ENCODE measurements around the gene RNF149.
"Not testable (repeated sequence)": the region's sequence is repeated elsewhere in the genome, so short reads cannot be mapped to it uniquely, and the experiment has no call there.

RNF149 gene

DNA sequence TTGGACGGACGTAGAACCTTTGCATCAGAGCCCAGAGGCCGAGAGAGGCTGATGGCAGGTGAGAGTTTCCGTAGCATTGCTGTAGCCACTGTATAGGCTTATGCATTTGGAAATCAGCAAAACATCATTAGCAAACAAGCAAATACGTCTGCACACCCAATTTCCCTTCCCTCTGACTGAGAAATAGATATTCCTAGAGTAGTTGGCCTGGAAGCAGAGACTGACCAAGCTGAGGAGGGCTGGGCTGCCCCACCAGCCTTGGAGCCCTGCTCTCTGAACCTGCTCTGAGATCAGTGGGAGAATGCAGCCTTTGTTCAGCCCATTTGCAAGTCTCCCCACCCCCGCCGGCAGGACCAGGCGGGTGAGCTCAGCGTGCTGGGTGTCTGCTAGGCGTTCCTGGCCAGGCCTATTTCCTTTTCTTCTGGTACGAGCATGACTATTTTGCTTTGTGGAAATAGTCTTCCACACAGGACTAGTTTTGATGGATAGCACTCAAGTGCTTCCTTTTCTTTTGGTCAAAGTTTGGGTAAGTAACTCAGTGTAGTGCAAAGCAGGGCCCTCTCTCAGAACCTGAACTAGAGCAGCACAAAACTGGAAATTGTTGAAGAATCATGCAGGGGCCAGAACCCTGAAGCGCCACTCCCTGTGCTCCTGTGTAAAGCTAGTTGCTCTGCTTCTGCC, 21.9 kb upstream of the RNF149 start:
- DNase-seq (ENCODE audit: low spot score) = peak; percentile 30

DNA sequence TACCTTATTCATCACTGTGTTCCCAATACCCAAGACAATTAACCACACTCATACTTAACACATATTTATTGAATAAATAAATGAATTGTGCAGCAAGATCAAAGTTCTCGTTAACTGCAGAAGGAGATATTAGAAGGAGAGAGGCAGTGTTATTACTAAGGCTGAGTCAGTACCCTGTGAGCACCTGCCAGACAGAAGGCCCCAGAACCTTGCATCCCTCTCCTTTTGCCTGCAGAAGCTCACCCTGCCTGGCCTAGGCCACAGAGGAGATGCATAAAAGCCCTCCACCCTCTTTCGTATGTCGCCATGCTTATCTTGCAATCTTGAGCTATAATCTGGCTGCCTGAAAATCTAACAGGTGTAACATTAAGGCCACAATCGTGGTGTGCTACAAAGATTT, 20.5 kb upstream of the RNF149 start:
- DNase-seq (ENCODE audit: low spot score) = peak; percentile 47

DNA sequence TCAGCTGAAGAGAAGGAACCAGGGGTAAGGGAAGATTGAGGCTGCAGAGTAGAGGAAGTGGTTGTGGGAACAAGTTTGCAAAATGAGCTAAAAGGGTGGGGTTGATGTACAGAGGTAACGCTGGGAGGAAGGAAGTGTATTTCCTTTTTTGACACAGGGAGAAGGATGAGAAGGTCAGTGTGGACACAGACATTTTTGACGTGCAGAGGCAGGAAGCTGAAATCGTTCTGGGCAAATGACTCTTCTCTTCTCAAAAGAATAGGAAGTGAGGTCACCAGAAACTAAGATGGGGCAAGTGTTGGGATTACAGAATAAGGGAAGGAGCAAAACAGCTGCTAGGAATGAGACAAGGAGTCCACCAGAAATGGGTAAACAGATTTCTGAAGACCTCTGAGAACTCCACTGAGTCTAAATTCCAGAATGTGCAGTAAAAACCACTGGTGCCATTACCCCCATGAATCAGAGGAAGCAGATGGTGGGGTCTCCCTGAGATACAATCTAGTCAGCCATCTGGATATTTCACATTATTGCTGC, 20.0 kb upstream of the RNF149 start:
- peak; percentile 66 for DNase-seq (ENCODE audit: low spot score)

DNA sequence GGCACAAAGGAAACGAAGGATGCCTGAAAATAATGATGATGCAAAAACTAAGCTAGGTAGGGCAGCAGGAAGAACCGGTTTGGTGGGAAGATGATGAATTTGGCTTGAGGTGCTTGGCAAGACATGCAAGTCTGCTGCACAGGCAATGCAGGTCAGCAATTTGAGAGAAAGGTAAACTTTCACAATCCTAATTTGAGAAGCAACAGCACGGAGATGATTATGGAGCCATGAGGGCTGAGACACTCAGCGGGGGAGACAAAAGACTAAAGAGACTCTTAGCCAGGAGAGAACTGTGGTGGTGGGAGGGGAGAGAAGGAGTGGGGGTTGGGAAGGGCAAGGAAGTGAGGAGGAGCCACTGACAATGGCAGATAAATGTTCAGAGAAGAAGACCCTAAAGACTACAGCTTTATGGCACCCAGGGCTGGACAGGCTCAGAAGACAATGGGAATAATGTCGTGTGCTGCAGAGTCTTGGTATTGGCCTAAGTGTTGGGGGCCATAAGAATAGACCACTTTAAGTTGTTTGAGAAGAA, 19.4 kb upstream of the RNF149 start:
- DNase-seq (ENCODE audit: low spot score) = no peak

DNA sequence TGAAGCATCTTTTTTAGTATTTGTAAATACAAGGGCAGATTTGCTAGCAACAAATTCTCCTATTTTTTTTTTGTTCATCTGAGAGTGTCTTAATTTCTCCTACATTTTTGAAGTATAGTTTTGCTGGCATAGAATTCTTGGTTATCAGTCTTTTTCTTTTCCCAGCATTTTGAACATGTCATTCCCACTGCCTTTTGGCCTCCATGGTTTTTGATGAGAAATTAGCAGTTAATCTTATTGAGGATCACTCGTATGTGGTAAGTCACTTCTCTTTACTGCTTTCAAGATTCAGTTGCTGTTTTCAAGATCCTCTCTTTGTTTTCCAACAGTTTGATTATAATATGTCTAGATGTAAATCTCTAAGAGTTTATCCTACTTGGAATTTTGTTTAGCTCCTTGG, 16.9 kb upstream of the RNF149 start:
- no peak for DNase-seq (ENCODE audit: low spot score)

DNA sequence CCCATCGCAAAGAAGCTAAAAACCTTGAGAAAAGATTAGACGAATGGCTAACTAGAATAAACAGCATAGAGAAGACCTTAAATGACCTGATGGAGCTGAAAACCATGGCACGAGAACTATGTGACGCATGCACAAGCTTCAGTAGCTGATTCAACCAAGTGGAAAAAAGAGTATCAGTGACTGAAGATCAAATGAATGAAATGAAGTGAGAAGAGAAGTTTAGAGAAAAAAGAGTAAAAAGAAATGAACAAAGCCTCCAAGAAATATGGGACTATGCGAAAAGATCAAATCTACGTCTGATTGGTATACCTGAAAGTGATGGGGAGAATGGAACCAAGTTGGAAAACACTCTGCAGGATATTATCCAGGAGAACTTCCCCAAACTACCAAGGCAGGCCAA, 8.1 kb upstream of the RNF149 start:
- DNase-seq (ENCODE audit: low spot score) = not testable (repeated sequence)

DNA sequence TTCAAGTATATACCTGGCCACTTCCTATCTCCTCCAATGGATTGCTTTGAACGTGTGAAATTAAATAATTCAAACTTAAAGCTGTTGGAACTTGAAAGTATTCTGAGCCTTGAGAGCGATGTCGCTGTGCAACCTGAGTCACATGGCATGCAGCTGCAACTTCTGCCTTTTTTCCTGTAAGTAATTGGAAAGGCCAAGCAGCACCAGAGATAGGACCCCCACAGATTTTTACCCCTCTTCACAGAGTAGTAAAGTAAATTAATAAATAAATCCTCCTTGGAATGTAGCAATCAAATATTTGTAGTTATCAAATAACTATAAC, 3.2 kb upstream of the RNF149 start:
- no peak for DNase-seq (ENCODE audit: low spot score)

DNA sequence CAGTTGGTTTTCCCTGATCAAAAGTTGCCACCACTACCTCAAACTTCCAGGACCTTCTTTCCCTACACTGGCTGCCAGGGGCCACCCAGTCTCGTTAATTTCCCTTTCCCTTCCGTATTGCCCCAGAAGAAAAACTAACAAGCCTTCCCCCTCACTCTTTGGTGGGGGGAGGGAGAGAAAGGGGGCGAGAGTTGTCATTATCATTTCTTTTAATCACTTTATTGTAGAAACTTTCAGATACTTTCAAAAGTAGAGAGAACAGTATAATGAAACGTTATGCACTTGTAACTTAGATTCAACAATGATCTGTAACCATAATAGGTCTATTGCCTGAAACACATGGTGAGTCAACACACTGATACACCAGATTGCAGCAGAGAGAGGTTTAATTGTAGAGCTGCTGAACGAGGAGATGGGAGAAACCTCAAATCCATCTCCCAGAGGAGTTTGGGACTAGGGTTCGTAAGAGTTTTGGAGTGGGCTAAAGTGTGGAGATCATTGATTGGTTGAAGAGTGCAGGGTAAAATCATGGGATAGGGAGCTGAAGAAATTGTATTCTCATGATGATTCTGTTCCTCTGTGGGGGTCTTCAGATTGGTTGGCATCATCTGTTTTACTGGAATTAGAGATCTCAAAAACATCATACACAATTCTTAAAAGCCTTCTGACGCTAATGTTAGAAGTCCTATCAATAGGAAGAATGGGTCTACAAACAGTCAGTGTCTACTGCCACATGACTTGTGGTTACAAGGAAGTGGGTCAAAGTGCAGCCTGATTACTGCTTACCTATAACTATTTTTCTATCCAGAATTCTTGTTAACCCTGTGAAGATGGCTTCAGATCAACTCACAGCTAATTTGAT, 2.6 kb upstream of the RNF149 start:
- DNase-seq (ENCODE audit: low spot score) = peak; percentile 58

DNA sequence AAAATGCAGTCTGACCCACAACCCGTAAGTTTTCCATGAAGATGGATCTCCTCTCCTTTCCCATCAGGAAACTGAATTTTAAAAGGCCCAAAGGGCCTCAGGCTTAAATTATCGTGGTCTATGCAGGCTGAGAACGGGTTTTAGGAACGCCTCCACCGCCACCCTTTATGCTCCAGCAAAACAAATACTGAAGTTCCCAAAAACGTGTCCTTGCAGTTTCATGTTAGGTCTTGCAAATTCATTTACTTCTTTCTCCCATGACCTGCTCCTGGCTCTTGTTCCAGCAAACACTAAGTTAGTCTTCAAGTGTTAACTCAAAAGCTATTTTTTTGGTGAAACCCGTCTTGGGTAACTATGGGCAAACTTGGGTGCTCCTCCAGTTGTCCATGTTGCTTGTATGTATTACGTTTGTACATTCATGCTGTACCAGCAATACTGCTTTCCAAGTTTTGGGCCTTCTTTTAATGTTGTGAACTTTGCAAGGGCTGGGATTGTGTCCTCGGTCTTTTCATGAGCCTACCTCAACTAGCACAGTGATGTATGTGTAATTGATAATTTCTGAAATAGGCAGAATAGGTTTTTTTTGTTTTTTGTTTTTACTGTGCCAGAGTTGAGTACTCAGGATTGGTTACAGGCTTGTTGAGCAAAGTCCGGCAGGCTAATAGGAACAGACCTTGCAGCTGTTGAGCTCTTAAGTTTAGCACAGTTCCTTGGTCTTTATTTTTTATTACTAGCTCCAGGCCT, 1.8 kb upstream of the RNF149 start:
- no peak for DNase-seq (ENCODE audit: low spot score)

DNA sequence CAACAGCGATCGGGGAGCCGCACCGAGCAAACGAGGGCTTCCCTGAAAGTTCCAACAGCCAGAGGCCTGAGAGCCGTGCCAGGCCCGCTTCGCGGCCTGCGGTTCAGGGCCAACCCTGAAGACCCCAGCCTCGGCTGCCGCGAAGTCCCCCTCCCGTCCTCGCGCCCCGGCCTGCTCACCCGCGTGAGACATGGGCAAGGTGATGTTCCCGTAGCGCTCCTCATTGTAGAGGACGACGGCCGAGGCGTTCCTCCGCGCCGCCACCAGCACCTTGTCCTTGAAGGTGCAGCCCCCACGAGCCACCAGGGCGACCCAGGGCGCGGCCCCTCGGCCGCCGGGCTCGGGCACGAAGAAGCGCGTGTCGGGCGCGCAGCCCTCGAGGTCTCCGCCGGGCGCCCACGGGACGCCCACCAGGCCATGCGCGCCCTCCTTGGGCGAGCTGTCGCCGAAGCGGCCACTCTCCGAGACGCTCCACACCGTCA, 510 bp downstream of the RNF149 start:
- peak; percentile 19 for DNase-seq (ENCODE audit: low spot score)

DNA sequence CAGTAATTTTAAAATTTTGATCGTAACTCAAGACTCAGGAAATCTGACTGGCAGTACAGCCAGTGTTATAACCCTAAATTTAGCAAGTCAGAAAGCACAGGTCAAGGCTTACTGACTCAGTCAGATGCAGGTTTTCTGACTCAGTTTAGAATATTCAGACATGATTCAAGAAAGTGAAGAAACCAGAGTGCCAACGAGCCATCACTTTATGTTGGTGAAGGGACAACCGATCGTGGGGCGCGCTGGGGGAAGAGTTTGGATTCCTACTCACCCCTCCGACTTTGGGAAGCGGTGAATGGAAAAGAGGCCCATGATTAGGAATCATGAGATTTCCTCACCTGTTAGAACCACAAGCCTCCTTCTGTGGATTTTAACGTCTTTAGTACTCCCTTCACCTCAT, 998 bp downstream of the RNF149 start:
- DNase-seq (ENCODE audit: low spot score) = peak; percentile 23

DNA sequence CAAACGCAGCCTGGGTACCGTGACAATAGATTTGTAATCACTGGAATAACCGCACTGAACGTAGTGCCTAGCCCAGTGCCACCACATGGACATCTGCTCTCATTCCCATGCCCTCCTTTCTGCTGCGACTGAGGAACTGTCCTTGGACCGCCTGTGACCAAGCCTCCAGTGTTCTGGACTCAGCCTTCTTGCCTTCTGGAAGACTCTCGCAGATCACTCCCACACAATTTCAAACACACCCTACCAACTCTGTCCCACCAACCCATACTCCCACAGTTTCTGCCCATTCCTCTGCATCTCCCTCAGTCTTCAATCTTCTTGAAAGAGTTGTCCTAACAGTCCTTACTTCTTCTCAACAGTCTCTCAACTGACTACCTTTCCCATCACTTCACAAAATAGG, 2.1 kb downstream of the RNF149 start:
- peak; percentile 13 for DNase-seq (ENCODE audit: low spot score)

DNA sequence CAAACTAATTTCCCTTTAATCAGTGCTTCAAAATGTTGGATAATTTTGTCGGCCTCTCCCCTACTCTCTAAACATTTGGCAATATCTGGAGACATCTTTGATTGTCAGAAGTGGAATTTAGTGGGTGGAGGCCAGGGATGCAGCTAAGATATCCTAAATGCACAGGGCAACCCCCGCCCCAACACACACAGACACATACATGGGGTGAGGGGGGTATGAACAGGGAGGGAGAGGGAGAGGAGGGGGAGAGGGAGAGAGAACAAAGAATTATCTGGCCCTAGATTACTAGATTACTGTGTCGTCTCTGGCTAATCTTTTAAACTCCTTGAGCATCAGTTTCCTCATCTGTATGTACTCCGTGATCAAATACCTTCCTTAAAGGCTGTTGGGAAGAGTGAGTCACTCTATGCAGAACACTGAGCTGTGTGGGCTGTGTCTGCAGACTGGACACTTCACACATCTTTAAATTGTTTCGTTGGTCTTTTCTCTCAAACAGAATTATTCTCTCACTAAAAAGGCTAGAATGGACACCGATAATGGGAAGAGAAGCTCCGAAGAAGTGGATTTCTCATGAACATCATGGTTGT, 2.9 kb downstream of the RNF149 start:
- DNase-seq (ENCODE audit: low spot score) = no peak

DNA sequence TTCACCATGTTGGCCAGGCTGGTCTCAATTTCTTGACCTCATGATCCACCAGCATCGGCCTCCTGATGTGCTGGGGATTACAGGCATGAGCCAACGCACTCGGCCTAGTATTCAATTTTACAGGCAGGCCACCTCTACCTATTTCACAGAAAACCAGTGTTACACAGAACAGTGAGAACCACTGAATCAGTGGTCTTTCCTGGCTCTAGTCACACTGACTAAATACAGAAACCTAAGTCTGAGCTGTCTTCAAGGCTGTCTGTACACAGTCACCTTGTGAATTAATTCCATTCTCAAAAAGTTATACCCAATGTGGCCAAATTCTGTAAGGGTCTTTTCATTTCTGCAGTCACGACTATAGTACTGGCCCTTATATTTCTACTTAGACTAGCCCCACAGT, 3.5 kb downstream of the RNF149 start:
- peak; percentile 43 for DNase-seq (ENCODE audit: low spot score)

DNA sequence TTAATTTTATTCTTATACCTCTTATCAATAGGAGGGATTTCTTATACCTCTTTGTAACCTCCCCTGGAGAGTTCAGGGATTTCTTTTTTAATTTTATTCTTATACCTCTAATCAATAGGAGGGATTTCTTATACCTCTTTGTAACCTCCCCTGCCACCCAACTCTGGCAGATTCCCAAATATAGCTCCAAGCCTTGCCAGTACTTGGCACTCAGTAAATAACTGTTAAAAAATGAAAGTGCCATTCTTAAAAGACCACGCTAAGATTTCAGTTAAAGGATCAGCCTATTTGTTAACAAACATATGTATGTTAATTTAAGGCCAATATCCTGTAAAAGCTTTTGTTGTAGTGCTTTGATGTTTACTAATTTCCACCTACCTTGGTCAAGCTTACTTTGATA, 4.8 kb downstream of the RNF149 start:
- no peak for DNase-seq (ENCODE audit: low spot score)

DNA sequence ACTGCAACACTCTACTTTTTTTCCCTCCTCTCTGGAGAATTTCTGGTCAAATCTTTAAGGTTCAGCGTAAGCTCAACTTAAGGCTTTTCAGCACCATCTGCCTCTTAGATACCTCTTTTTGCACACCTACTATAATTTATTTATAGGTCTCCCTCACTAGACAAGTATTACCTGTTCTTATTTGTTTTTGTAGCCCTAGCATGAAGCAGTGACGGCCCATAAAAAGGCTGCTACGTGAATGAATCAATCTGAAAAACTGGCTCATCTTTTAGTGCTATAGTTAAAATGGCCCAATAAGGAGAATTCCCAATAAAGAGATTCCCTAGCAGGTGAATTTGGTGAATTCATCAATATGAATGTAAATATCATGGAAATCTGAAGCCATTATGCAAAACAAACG, 6.5 kb downstream of the RNF149 start:
- DNase-seq (ENCODE audit: low spot score) = no peak

DNA sequence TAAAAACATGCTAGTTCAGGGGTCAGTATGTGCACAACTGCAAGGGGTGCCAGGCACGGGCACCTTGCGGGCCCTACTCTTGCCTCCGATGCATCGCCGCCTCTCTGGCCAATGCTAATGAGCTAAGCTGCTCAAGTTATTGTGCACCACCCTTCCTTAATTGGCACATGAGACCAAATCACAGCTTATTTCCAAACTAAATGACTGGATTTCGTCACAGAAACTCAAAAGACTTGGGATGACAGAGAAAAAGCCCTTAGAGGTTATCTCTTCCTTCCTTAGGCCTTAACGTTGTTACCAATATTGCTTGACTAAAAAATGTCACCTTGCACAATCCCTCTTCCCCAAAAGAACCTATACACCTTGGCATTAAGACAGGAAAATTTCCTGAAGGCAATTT, 7.7 kb downstream of the RNF149 start:
- DNase-seq (ENCODE audit: low spot score) = no peak

DNA sequence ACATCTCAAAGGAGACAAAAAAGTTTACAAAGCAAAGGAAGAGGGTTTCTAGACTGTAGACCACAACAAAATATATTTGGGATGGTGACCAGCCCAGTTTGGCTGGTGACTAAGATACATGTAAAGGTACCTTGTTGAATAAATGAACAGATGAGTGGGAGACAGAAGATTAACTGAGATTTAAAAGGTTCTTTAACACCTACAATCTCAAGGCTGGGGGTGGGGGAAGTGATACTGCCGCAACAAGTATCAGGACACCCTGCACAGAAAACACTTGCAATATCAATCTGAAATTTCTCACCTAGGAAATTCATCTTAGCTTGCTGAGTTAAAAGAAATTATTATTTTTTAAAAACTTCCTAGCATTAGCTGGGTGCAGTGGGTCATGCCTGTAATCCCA, 8.3 kb downstream of the RNF149 start:
- DNase-seq (ENCODE audit: low spot score) = peak; percentile 12

DNA sequence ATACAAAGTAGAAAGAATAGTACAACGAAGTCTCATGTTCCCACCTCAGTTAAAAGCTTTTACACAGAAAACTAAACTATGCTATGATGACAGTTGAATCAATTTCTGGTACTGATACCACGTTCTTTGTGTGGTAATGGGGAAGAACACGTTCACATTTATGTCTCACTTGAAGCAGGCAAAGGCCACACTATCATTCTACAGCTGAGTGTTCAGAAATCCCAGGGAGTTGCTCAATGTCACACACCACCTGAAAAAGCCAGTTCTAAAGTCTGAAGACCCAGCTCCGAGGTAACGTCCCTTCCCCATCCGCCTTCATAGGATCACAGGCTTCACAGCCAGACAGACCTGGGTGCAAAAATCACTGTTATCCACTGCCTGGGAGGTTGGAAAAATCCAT, 8.9 kb downstream of the RNF149 start:
- DNase-seq (ENCODE audit: low spot score) = no peak

DNA sequence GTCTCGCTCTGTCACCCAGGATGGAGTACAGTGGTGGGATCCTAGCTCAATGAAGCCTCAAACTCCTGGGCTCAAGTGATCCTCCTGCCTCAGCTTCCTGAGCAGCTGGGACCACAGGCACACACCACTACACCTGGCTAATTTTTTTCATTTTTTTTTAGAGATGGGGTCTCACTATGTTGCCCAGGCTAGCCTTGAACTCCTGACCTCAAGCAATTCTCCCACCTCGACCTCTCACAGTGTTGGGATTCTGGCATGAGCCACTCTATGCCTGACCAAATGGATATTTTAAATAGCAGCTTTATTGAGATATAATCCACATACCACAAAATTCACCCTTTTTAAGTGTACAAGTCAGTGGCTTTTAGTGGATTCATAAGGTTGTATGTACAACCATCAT, 11.1 kb downstream of the RNF149 start:
- no peak for DNase-seq (ENCODE audit: low spot score)

DNA sequence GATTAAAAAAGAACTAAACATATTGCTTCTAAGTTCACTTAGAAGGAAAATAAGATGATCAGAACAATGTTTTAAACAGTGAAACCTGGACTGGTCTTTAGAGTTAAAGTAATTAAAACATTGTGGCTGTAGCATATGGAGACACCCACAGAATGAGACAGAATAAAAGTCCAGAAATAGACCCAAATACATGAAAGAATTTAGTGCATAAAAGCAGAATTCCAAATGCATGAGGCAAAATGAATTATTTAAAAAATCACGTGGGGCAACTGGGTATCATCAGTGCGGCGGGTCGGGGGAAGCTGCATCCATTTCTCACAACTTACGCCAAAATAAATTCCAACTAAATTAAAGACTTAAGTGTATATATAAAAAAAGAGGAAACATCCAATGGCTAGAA, 12.1 kb downstream of the RNF149 start:
- no peak for DNase-seq (ENCODE audit: low spot score)

DNA sequence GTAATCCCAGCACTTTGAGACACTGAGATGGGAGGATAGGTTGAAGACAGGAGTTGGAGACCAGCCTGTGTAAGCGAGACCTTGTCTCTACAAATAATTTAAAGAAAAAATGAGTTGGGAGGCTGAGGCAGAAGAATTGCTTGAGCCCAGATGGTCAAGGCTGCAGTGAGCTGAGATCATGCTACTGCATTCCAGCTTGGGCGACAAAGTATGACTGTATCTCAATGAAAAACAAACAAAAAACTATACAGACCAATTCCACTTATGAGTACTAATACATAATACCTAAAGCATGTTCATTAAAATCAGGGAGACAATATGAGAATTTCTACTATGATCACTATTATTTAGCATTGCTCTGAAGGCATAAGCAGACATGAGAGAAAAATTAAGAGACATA, 12.6 kb downstream of the RNF149 start:
- no peak for DNase-seq (ENCODE audit: low spot score)

Data from CD4-positive, alpha-beta T cell treated with Interleukin-2 at 100 ng/mL for 4 hours (primary cell).